GM12873 (cell line): ENCODE results near the gene PLEKHA6.

ENCODE experiments used
- TF ChIP-seq, protein P1 (sequence below): IDR thresholded peaks from 2 replicates; pipeline ENCODE4 v1.5.1; 2012; ENCODE audit warnings: low read depth, mild to moderate bottlenecking, moderate library complexity, low read length, control low read depth; ENCODE audit not compliant: insufficient read depth; ENCODE audit errors: missing control alignments

Gene PLEKHA6

DNA sequence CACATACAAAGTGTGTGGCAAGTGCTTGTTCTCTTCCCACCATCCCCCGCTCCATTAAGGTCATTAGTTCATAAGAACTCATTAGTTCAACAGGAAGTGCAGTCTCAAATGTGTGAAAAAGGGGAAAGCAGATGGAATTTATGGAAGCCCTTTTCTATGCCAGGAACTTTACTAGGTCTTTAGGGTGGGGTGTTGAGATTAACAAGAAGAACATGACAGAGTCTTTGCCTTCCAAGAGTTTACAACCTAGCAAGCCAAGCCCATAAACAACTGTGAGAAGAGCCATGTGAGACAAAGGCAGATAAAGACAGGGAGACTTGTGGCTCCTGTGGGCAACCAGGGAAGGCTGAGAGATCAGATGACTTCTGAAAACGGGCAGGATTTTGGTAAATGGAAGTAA lies 21.4 kb downstream of the PLEKHA6 start:
- TF ChIP-seq, protein P1, sequence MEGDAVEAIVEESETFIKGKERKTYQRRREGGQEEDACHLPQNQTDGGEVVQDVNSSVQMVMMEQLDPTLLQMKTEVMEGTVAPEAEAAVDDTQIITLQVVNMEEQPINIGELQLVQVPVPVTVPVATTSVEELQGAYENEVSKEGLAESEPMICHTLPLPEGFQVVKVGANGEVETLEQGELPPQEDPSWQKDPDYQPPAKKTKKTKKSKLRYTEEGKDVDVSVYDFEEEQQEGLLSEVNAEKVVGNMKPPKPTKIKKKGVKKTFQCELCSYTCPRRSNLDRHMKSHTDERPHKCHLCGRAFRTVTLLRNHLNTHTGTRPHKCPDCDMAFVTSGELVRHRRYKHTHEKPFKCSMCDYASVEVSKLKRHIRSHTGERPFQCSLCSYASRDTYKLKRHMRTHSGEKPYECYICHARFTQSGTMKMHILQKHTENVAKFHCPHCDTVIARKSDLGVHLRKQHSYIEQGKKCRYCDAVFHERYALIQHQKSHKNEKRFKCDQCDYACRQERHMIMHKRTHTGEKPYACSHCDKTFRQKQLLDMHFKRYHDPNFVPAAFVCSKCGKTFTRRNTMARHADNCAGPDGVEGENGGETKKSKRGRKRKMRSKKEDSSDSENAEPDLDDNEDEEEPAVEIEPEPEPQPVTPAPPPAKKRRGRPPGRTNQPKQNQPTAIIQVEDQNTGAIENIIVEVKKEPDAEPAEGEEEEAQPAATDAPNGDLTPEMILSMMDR: no peak

GRCh38 chr1:204337583-204337982 lies 22.1 kb downstream of the PLEKHA6 start:
- TF ChIP-seq, protein P1: no peak

DNA sequence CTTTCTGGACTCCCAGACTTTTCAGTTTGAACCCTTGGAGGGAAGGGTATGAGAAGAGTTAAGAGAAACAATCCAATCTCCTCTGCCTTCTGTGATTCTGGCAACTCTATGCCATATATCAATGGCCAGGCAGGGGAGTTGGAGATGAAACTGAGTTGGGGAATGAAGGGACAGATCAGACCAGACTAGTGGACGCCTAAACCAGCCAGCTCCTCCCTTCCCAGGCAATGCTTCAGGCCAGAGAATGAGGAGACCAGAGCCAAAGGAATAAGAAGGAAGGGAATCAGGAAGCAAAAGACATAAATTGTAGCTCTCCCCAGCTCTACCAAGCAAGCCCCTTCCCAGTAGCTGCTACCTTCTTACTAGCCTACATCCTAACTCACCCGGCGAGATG lies 22.7 kb downstream of the PLEKHA6 start:
- TF ChIP-seq, protein P1: no peak

DNA sequence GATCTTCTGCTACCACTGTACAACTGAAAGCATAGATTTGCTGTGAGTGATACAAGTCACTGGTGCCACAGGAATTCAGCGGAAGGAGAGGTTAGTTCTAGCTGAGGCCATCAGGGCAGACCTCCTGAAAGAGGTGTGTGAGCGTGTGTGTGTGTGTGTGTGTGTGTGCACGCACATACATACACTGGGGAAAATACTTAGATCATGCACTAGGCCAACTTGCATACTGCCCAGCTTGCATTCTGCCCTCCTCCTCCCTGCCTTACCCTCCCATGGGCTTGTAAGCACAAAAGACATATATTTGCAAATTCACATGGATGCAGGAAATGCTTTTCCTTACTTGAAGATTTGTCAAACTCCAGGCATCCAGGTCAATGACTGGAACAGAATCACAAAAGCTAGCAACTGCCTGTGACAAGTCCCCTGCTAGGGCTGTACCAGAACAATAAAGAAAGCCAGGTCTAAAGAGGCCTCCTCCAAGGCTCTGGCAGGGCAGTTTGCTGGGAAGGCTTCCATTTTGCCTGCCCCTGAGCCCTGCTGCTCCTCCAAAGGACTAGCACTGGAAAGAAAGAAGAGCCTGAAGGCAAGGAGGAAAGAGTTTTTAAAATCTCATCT lies 23.2 kb downstream of the PLEKHA6 start:
- TF ChIP-seq, protein P1: no peak

GRCh38 chr1:204335533-204335932 lies 24.2 kb downstream of the PLEKHA6 start:
- TF ChIP-seq, protein P1: no peak

DNA sequence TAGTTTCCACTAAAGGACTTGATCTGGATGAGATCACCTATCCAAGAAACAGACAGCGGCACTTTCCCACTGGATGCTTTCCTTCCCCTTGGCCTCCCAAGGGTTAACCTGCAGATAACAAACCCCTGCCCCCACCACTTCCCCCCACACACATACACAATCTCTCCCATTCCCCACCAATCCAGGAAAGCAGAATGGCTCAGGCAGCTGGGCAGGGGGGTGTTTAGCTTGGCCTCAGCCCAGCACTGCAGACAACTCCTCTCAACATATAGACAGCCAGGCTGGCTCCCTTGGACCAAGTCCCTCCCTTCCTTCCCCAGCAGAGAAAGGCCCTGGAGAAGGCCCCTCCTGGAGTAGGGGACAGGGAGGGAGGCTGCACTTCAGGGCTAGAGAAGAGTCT lies 24.6 kb downstream of the PLEKHA6 start:
- TF ChIP-seq, protein P1: no peak

DNA sequence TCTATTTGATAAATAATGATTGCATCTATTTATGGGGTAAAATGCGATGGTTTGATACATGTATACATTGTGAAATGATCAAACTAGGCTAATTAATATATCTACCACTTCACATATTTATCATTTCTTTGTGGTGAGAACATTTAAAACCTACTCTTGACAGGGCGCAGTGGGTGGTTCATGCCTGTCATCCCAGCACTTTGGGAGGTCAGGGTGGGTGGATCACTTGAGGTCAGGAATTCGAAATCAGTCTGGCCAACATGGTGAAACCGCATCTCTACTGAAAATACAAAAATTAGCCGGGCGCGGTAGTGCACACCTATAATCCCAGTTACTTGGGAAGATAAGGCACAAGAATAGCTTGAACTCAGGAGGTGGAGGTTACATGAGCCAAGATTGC lies 25.3 kb downstream of the PLEKHA6 start:
- TF ChIP-seq, protein P1: no peak
